Neural progenitor cell (in vitro differentiated cells): ENCODE measurements around the gene SLC2A9.

ENCODE experiments used
- EZH2 ChIP-seq: fragments of 200-600 bp; sonication (generic); IDR thresholded peaks from 2 replicates; pipeline ENCODE4 v1.6.1; 2017; ENCODE audit warnings: antibody characterized with exemption, mild to moderate bottlenecking, moderate library complexity
- EZH2phosphoT487 ChIP-seq: fragments of 200-600 bp; sonication (generic); IDR thresholded peaks from 2 replicates; pipeline ENCODE4 v1.6.1; 2017; ENCODE audit warnings: antibody characterized with exemption
- TF ChIP-seq, protein P1 (sequence below): fragments of 200-600 bp; sonication (generic); IDR thresholded peaks from 2 replicates; pipeline ENCODE4 v1.5.1; 2017; ENCODE audit warnings: antibody characterized with exemption, mild to moderate bottlenecking

DNA sequence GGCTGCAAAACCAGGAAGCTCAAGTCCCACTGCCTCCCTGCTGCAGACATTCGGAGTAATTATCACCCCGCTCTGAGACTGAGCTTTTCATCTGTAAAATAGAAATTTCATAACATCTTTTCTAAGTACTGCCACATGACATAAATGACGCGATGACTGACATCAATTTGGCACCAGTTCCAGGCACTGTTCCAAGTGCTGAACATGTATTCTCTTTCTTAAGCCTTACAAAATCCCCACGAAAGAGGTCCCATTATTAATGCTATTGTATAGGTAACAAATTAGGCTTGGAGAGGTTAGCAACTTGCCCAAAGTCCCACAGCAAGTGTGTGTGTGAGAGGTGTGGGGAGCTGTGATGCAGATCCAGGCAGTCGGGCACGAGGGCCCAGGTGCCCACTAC lies 56.4 kb downstream of the SLC2A9 start:
- TF ChIP-seq, protein P1, sequence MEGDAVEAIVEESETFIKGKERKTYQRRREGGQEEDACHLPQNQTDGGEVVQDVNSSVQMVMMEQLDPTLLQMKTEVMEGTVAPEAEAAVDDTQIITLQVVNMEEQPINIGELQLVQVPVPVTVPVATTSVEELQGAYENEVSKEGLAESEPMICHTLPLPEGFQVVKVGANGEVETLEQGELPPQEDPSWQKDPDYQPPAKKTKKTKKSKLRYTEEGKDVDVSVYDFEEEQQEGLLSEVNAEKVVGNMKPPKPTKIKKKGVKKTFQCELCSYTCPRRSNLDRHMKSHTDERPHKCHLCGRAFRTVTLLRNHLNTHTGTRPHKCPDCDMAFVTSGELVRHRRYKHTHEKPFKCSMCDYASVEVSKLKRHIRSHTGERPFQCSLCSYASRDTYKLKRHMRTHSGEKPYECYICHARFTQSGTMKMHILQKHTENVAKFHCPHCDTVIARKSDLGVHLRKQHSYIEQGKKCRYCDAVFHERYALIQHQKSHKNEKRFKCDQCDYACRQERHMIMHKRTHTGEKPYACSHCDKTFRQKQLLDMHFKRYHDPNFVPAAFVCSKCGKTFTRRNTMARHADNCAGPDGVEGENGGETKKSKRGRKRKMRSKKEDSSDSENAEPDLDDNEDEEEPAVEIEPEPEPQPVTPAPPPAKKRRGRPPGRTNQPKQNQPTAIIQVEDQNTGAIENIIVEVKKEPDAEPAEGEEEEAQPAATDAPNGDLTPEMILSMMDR: no peak
- TF ChIP-seq EZH2: no peak
- TF ChIP-seq EZH2phosphoT487: no peak
